K562 (cell line): ENCODE results near the gene DPPA2. TPM values are rescaled to one million over a fixed set of nuclear protein-coding genes. Genes with fewer than 3 reads are reported as not detected.
"Not testable (repeated sequence)": the region's sequence is repeated elsewhere in the genome, so short reads cannot be mapped to it uniquely, and the experiment has no call there.

ENCODE experiments used
- ATAC-seq: fragments of 200-7000 bp; cut with Tn5 transposase; 3 replicates; pipeline ENCODE4 v1.9.1; 2020; ENCODE audit warnings: moderate library complexity
- BruUV-seq: library from RNA; stranded (reverse); fragments of 400-500 nt; replicated peaks from 2 replicates; lab custom pipeline; 2021; lab: Mats Ljungman, UMichigan
- CTCF ChIA-PET: fragments of 300-600 bp; formaldehyde crosslinking; extraction: SDS; loops from one replicate; lab custom pipeline; 2021; ENCODE audit warnings: low intra/inter-chr PET ratio; lab: Yijun Ruan, JAX
- POLR2A ChIA-PET: fragments of 300-600, 350-650 bp; sonication (Branson Sonifier 250); formaldehyde crosslinking; extraction: SDS; loops from one replicate; lab custom pipeline; 2021; ENCODE audit warnings: antibody characterized with exemption, inconsistent platforms; lab: Yijun Ruan, JAX
- DNase-seq, 4 experiments: peaks; one replicate each; pipeline versions ENCODE4 v3.0.0 to v3.0.0-alpha.2; 2011 to 2018; ENCODE audit warnings: low spot score in 3 of 4, mixed read lengths in 3 of 4; ENCODE audit errors: extremely low read depth in 1 of 4
- FAIRE-seq: peaks from 2 replicates; lab custom pipeline; 2011; peaks lifted over from hg19 to GRCh38; lab: Jason Lieb, UNC
- H2AFZ ChIP-seq: 2 replicates; pipeline ENCODE4 v1.6.0; 2011; ENCODE audit warnings: low read depth, low read length, control low read depth, inconsistent platforms
- H3K27ac ChIP-seq: fragments of 200-600 bp; 3 replicates; pipeline ENCODE4 v1.8.0; 2011; ENCODE audit warnings: low read depth, mild to moderate bottlenecking, control low read depth, inconsistent platforms, low read length, moderate library complexity, mixed read lengths; ENCODE audit errors: extremely low read depth
- H3K27me3 ChIP-seq, 2 experiments: fragments of 300-600 bp in 1 of 2; 2 replicates in 1 of 2; 3 replicates in 1 of 2; pipeline versions ENCODE4 v1.6.0 to v1.8.0; 2011; ENCODE audit warnings: inconsistent platforms in 2 of 2, low read length in 2 of 2, mild to moderate bottlenecking in 1 of 2, mixed read lengths in 1 of 2, moderate library complexity in 1 of 2; ENCODE audit not compliant: control insufficient read depth in 2 of 2, insufficient read depth in 2 of 2
- H3K36me3 ChIP-seq: fragments of 300-600 bp; 3 replicates; pipeline ENCODE4 v1.8.0; 2011; ENCODE audit warnings: mild to moderate bottlenecking, low read length, inconsistent platforms; ENCODE audit not compliant: control insufficient read depth, insufficient read depth
- H3K4me1 ChIP-seq, 2 experiments: fragments of 200-600 bp in 1 of 2; replicated peaks in 1 of 2; 2 replicates in 1 of 2; 3 replicates in 1 of 2; pipeline versions ENCODE4 v1.5.1 to v1.8.0; 2011; ENCODE audit warnings: inconsistent platforms in 2 of 2, low read length in 2 of 2, mild to moderate bottlenecking in 1 of 2, mixed read lengths in 1 of 2, moderate library complexity in 1 of 2; ENCODE audit not compliant: control insufficient read depth in 2 of 2, insufficient read depth in 2 of 2
- H3K4me2 ChIP-seq: 2 replicates; pipeline ENCODE4 v1.6.1; 2011; ENCODE audit warnings: low read length, control low read depth, inconsistent platforms, mixed read lengths; ENCODE audit not compliant: insufficient read depth
- H3K4me3 ChIP-seq: fragments of 200-600 bp; sonication (generic), shearing (Covaris generic); 2 replicates; pipeline ENCODE4 v1.5.1; 2016; ENCODE audit warnings: control low read depth, inconsistent platforms
- H3K79me2 ChIP-seq: fragments of 200-600 bp; 3 replicates; pipeline ENCODE4 v1.8.0; 2011; ENCODE audit warnings: low read length, inconsistent platforms; ENCODE audit not compliant: control insufficient read depth, insufficient read depth
- H3K9ac ChIP-seq, 2 experiments: 2 replicates each; pipeline versions ENCODE4 v1.6.0 to v1.6.1; 2011; ENCODE audit warnings: low read depth in 2 of 2, low read length in 2 of 2, control low read depth in 1 of 2, inconsistent platforms in 1 of 2, mild to moderate bottlenecking in 1 of 2, mixed read lengths in 1 of 2; ENCODE audit not compliant: insufficient read depth in 1 of 2
- H3K9me1 ChIP-seq: one replicate; pipeline ENCODE4 v1.6.0; 2011; ENCODE audit warnings: inconsistent platforms, mild to moderate bottlenecking, low read length, moderate library complexity; ENCODE audit not compliant: control insufficient read depth, insufficient read depth
- H3K9me3 ChIP-seq: replicated peaks from 2 replicates; pipeline ENCODE4 v1.5.1; 2011; ENCODE audit warnings: low read depth, low read length, inconsistent platforms; ENCODE audit not compliant: control insufficient read depth, insufficient read depth
- H4K20me1 ChIP-seq: replicated peaks from 2 replicates; pipeline ENCODE4 v1.6.1; 2011; ENCODE audit warnings: low read length, inconsistent platforms, mixed read lengths; ENCODE audit not compliant: control insufficient read depth, insufficient read depth
- TEAD2 ChIP-seq: fragments of 450-650 bp; IDR thresholded peaks from 2 replicates; pipeline ENCODE4 v1.6.1; 2016; ENCODE audit warnings: missing genetic modification characterization, control low read depth, missing compliant biosample characterization
- TFE3 ChIP-seq: fragments of 450-650 bp; formaldehyde crosslinking; IDR thresholded peaks from 2 replicates; pipeline ENCODE4 v1.4.0; 2020; ENCODE audit warnings: mild to moderate bottlenecking, mixed read lengths
- ZFP91 ChIP-seq: sonication (generic); formaldehyde crosslinking; IDR thresholded peaks from 2 replicates; pipeline ENCODE4 v1.8.0; 2022; ENCODE audit warnings: mild to moderate bottlenecking, missing genetic modification reagents
- WGBS: fragments of 100-300 bp; shearing (Covaris generic); methylation state at CpG from one replicate; pipeline ENCODE4 v1.1.6; 2016; ENCODE audit warnings: low coverage, mixed read lengths; ENCODE audit not compliant: insufficient coverage; ENCODE audit errors: missing lambda C conversion rate; 5-methylcytosine and 5-hydroxymethylcytosine counted together
- in situ Hi-C: fragments of 300-500 bp; cut with MboI; formaldehyde crosslinking; loops from 4 replicates; pipeline ENCODE4 v1.15.0; 2018; ENCODE audit warnings: inconsistent platforms, mixed read lengths
- intact Hi-C: fragments of 100-400 bp; cut with micrococcal nuclease; formaldehyde crosslinking; loops from 2 replicates; pipeline ENCODE4 v1.14.2; 2022
- polyA plus RNA-seq, 8 experiments: library from polyadenylated mRNA; depleted of rRNA in 4 of 8; stranded (reverse) in 5 of 8; unstranded in 3 of 8; fragments of >200 nt; fragmentation: Nextera tagmentation in 2 of 8; fragmentation: Illumina TruSeq in 1 of 8; extraction: Ambion mirVana in 2 of 8; extraction: Trizol in 1 of 8; gene quantifications; 2 replicates each; pipeline versions ENCODE4 v1.2.1 to v1.2.3, GENCODE V29; 2011 to 2014; ENCODE audit warnings: inconsistent platforms in 1 of 8, missing spikeins in 1 of 8
- total RNA-seq, 7 experiments: library from RNA; depleted of rRNA in 6 of 7; stranded (reverse); fragments of >200 nt in 6 of 7; fragmentation: Illumina TruSeq in 2 of 7; extraction: Trizol in 2 of 7; gene quantifications; 2 replicates each; pipeline versions ENCODE4 v1.2.1 to v1.2.3, GENCODE V29; 2011 to 2021; ENCODE audit warnings: low replicate concordance in 1 of 7

Gene DPPA2
- total and polyA plus RNA-seq, 9 of the 15 experiments (the other 6 are each of a cell fraction or from before 2014, with no cell fraction given), result 0.04 TPM; not detected in 8

GRCh38 chr3:109358809-109359208 lies 42.5 kb upstream of the DPPA2 start:
- CTCF ChIA-PET, result interaction anchor here (0.6 kb wide), 1 partner anchor 23 kb away, joined by 3 read pairs; no protein-coding TSS in a partner anchor
- 0% methylated on average over 1 of the region's 2 CpGs for WGBS
- H4K20me1 ChIP-seq, H3K9me3 ChIP-seq, in situ Hi-C loops, H3K9ac ChIP-seq, POLR2A ChIA-PET, H3K4me1 ChIP-seq, H3K27ac ChIP-seq, FAIRE-seq, H3K4me2 ChIP-seq, H3K9me1 ChIP-seq, BruUV-seq, H3K36me3 ChIP-seq, ATAC-seq, DNase-seq, H3K4me3 ChIP-seq, H2AFZ ChIP-seq, H3K79me2 ChIP-seq, intact Hi-C loops, H3K27me3 ChIP-seq: not testable (repeated sequence)

- ChIA-PET POLR2A (no interaction called here), CTCF (no interaction called here)
- no peaks in the 10 kb centered on the region for H3K9me3 ChIP-seq
- no peaks in the 10 kb centered on the region for H3K27me3 ChIP-seq
- in situ Hi-C loops (no loop called here), intact Hi-C loops (no loop called here)
- H3K9ac ChIP-seq, result no peak overlapping the region
- no peak overlapping the region for H3K4me3 ChIP-seq
- 0% methylated on average over 3 of the region's 3 CpGs for WGBS
- no peaks in the 10 kb centered on the region for H3K9me1 ChIP-seq
- no peak overlapping the region for H3K27ac ChIP-seq
- no peak overlapping the region for H3K4me2 ChIP-seq
- BruUV-seq, result no TSS peak
- no peaks in the 10 kb centered on the region for H3K79me2 ChIP-seq
- no peaks in the 10 kb centered on the region for H4K20me1 ChIP-seq
- H2AFZ ChIP-seq, result no peak overlapping the region
- ATAC-seq (no peak), FAIRE-seq (no peak), DNase-seq (no peak)
- H3K36me3 ChIP-seq, result no peaks in the 10 kb centered on the region
- no peak for TF ChIP-seq TFE3
- no peak for TF ChIP-seq ZFP91 (CRISPR knock-in tag)
- no peak for TF ChIP-seq TEAD2 (tag)
- TF ChIP-seq, all 486 proteins: peak for 0
- no peaks in the 10 kb centered on the region for H3K4me1 ChIP-seq
Observed at GRCh38 chr3:109356442-109357155, 40.3 kb upstream of the DPPA2 start.
